ENCODE results near the gene CORO2A. TPM values are rescaled to one million over a fixed set of nuclear protein-coding genes. Genes with fewer than 3 reads are reported as not detected.

CORO2A gene
- total and polyA plus RNA-seq, 2 donors, result 5.1 to 7.5 TPM

DNA sequence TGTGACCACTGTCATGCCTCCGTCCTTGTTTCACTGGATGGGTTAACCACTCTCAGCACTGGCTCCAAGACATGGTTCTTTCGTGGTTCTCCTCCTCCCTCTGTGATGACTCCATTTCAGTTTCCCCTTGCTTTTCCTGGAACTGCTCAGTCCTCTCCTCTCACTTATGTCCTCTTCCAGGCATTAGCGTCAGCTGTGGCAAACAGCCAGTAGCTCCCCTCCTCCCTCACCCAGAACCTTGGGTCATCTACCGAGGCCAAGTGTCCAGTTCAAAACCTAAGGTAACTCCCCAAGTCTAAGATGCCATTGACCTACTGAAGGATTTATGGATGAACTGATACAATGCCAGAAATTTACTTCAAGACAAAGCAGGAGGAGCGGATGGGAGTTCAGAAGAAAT, 9.8 kb upstream of the CORO2A start:
- Histone ChIP-seq H3K27me3 (ENCODE audit: control insufficient read depth in 2 of 2, insufficient read depth in 1 of 2, low read length in 1 of 2) (no peaks in the 10 kb centered on the region), H3K36me3 (ENCODE audit: control insufficient read depth in 2 of 2, insufficient read depth in 2 of 2, low read length in 1 of 2) (peaks cover 0 to 6% of the 10 kb centered on the region in 2 donors), H3K4me3 (ENCODE audit: low read length in 2 of 2) (no peak overlapping the region), H3K4me1 (ENCODE audit: control insufficient read depth in 2 of 2, insufficient read depth in 2 of 2, low read length in 2 of 2) (peaks cover 0 to 6% of the 10 kb centered on the region in 2 donors), H3K27ac (ENCODE audit: low read depth in 1 of 2, low read length in 1 of 2) (no peak overlapping the region), H3K9me3 (ENCODE audit: control insufficient read depth in 2 of 2, insufficient read depth in 1 of 2, low read length in 1 of 2) (no peaks in the 10 kb centered on the region)
- WGBS, result 98% methylated on average over 5 of the region's 5 CpGs
- no peak for DNase-seq (ENCODE audit: low read depth in 6 of 9, low spot score in 9 of 9)

DNA sequence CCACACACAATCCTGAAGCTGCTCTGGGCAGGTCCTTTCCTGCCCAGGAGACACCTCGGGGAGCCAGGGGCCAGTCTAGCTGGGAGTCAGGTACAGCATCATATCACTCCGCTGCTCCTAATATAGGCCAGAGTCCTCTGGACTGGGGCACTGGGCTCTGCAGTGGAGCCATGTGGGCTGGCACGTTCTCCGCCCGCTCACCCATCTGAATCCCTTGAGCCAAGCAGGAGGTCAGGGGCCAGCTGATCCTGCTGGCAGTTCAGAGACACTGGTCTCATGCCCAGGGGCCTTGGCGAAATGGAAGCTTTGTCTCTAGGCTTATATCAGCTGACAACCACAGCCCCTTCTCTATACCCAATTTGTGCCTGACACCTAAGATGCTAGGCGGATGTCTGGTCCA, 9.3 kb upstream of the CORO2A start:
- peaks cover 0 to 6% of the 10 kb centered on the region in 2 donors for H3K36me3 ChIP-seq (ENCODE audit: control insufficient read depth in 2 of 2, insufficient read depth in 2 of 2, low read length in 1 of 2)
- H3K9me3 ChIP-seq (ENCODE audit: control insufficient read depth in 2 of 2, insufficient read depth in 1 of 2, low read length in 1 of 2), result no peaks in the 10 kb centered on the region
- no peak overlapping the region for H3K27ac ChIP-seq (ENCODE audit: low read depth in 1 of 2, low read length in 1 of 2)
- 96% methylated on average over 7 of the region's 7 CpGs for WGBS
- no peak overlapping the region for H3K4me3 ChIP-seq (ENCODE audit: low read length in 2 of 2)
- no peaks in the 10 kb centered on the region for H3K27me3 ChIP-seq (ENCODE audit: control insufficient read depth in 2 of 2, insufficient read depth in 1 of 2, low read length in 1 of 2)
- DNase-seq (ENCODE audit: low read depth in 6 of 9, low spot score in 9 of 9), result no peak
- peaks cover 0 to 6% of the 10 kb centered on the region in 2 donors for H3K4me1 ChIP-seq (ENCODE audit: control insufficient read depth in 2 of 2, insufficient read depth in 2 of 2, low read length in 2 of 2)

DNA sequence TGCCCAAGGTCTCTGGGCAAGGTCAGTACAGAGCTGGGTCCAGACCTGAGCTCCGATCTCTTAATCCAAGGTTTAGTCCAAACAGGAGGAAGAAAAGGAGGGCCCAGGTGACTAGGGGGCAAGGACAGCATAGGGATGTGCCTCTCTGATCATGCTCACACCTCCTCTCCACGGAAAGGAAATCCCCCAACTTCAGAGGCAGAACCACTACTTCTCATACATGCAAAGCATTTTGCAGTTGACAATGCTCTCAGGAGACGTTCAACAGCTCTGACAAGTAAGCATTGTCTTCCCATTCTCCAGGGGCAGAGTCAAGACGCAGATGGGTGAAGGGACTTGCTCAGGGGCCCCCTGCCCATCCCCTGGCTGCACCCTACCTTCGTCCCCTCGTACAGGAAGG, 8.7 kb upstream of the CORO2A start:
- no peak overlapping the region for H3K4me3 ChIP-seq (ENCODE audit: low read length in 2 of 2)
- no peak for DNase-seq (ENCODE audit: low read depth in 6 of 9, low spot score in 9 of 9)
- H3K27me3 ChIP-seq (ENCODE audit: control insufficient read depth in 2 of 2, insufficient read depth in 1 of 2, low read length in 1 of 2), result no peaks in the 10 kb centered on the region
- peaks cover 0 to 2% of the 10 kb centered on the region in 2 donors for H3K4me1 ChIP-seq (ENCODE audit: control insufficient read depth in 2 of 2, insufficient read depth in 2 of 2, low read length in 2 of 2)
- H3K27ac ChIP-seq (ENCODE audit: low read depth in 1 of 2, low read length in 1 of 2), result no peak overlapping the region
- 90% methylated on average over 6 of the region's 6 CpGs for WGBS
- no peaks in the 10 kb centered on the region for H3K9me3 ChIP-seq (ENCODE audit: control insufficient read depth in 2 of 2, insufficient read depth in 1 of 2, low read length in 1 of 2)
- H3K36me3 ChIP-seq (ENCODE audit: control insufficient read depth in 2 of 2, insufficient read depth in 2 of 2, low read length in 1 of 2), result peaks cover 0 to 6% of the 10 kb centered on the region in 2 donors

DNA sequence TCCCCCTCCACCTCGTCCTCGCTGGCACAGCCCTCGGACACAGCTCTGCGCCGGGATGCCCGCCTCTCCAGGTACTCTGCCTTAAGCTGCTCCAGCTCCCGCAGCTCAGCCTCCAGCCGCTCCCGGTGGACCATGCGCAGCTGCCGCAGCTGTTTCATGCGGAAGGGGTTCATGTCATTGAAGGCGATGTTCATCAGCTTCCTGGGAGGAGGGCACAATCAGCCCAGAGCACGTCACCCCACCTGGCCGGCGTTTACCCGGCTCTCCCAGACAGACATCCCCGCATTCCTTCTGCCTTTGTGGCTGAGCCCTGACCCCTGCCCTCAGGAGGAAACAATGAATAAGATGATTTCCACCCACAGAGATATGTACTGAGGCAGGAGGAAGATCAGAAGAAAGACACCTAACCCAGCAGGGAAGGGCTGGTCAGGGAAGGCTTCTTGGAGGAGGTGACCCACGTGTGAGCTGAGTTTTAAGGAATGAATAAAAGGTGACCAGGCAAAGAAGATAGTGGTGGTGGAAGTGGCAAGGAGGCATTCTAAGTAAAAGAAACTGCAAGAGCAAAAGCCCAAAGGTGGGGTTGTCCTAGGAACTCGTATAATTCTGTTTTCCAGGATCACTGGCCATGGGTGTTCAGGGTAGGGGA, 7.1 kb upstream of the CORO2A start:
- no peaks in the 10 kb centered on the region for H3K4me1 ChIP-seq (ENCODE audit: control insufficient read depth in 2 of 2, insufficient read depth in 2 of 2, low read length in 2 of 2)
- no peak for DNase-seq (ENCODE audit: low read depth in 6 of 9, low spot score in 9 of 9)
- WGBS, result 94% methylated on average over 20 of the region's 20 CpGs
- H3K9me3 ChIP-seq (ENCODE audit: control insufficient read depth in 2 of 2, insufficient read depth in 1 of 2, low read length in 1 of 2), result no peaks in the 10 kb centered on the region
- H3K36me3 ChIP-seq (ENCODE audit: control insufficient read depth in 2 of 2, insufficient read depth in 2 of 2, low read length in 1 of 2), result peaks cover 0 to 6% of the 10 kb centered on the region in 2 donors
- no peak overlapping the region for H3K4me3 ChIP-seq (ENCODE audit: low read length in 2 of 2)
- H3K27me3 ChIP-seq (ENCODE audit: control insufficient read depth in 2 of 2, insufficient read depth in 1 of 2, low read length in 1 of 2), result no peaks in the 10 kb centered on the region
- H3K27ac ChIP-seq (ENCODE audit: low read depth in 1 of 2, low read length in 1 of 2), result no peak overlapping the region

DNA sequence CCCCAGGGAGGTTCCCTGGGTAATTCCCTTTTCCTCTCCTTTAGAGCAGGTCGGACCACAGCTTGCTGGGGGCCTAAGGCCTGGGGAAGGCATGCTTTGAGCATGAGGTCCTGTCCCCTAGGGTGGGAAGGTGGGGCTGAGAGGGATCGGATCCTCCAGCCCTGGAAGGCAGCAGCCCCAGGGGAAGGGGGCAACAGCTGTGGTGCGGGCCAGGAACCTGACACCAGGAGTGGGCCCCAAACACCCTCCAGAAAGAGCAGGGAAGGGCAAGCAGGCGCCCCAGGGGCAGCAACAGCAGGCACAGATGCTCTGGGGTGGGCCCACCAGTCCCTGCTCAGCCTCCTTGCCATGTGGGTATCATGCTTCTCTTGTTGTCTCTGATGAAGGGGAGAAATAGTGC, 3.2 kb upstream of the CORO2A start:
- Histone ChIP-seq H3K27ac (ENCODE audit: low read depth in 1 of 2, low read length in 1 of 2) (no peak overlapping the region), H3K9me3 (ENCODE audit: control insufficient read depth in 2 of 2, insufficient read depth in 1 of 2, low read length in 1 of 2) (no peaks in the 10 kb centered on the region), H3K27me3 (ENCODE audit: control insufficient read depth in 2 of 2, insufficient read depth in 1 of 2, low read length in 1 of 2) (peaks cover 0 to 10% of the 10 kb centered on the region in 2 donors), H3K4me1 (ENCODE audit: control insufficient read depth in 2 of 2, insufficient read depth in 2 of 2, low read length in 2 of 2) (peaks cover 5 to 21% of the 10 kb centered on the region in 2 donors), H3K36me3 (ENCODE audit: control insufficient read depth in 2 of 2, insufficient read depth in 2 of 2, low read length in 1 of 2) (peaks cover 0 to 10% of the 10 kb centered on the region in 2 donors), H3K4me3 (ENCODE audit: low read length in 2 of 2) (no peak overlapping the region)
- DNase-seq (ENCODE audit: low read depth in 6 of 9, low spot score in 9 of 9), result no peak
- 89% methylated on average over 4 of the region's 4 CpGs for WGBS

DNA sequence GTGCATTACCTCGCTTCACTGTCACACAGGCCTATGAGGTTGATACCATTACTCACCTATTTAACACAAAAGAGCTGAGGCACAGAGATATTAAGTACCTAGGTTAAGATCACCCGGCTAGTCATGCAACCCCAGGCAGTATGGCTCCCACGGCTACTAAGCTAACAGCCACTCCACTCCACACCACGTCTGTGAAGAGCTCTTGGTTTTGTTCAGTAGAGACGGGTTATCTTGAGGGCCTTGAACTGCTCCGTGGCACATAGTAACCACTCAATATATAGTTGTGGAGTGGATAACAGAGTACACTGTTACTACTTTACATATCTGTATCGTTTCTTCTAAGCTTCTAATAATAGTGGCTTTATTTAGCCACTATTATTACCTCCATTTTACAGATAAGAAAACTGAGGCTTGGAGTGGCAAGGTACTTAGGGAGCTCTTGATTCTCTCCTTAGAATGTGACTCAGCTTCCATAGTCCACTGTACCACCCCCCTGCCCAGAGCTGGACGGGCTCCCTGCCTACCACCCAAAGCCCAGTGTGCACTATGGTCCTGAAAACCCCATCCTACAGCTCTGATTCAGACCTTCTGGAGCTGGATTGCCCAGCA, 1.0 kb upstream of the CORO2A start:
- Histone ChIP-seq H3K4me1 (ENCODE audit: control insufficient read depth in 2 of 2, insufficient read depth in 2 of 2, low read length in 2 of 2) (peaks cover 13 to 37% of the 10 kb centered on the region in 2 donors), H3K9me3 (ENCODE audit: control insufficient read depth in 2 of 2, insufficient read depth in 1 of 2, low read length in 1 of 2) (no peaks in the 10 kb centered on the region), H3K36me3 (ENCODE audit: control insufficient read depth in 2 of 2, insufficient read depth in 2 of 2, low read length in 1 of 2) (peaks cover 0 to 4% of the 10 kb centered on the region in 2 donors), H3K27me3 (ENCODE audit: control insufficient read depth in 2 of 2, insufficient read depth in 1 of 2, low read length in 1 of 2) (peaks cover 0 to 10% of the 10 kb centered on the region in 2 donors), H3K27ac (ENCODE audit: low read depth in 1 of 2, low read length in 1 of 2) (no peak overlapping the region), H3K4me3 (ENCODE audit: low read length in 2 of 2) (peak overlapping the region; percentile 60 to 80)
- WGBS, result 81% methylated on average over 8 of the region's 8 CpGs
- DNase-seq (ENCODE audit: low read depth in 6 of 9, low spot score in 9 of 9), result no peak

DNA sequence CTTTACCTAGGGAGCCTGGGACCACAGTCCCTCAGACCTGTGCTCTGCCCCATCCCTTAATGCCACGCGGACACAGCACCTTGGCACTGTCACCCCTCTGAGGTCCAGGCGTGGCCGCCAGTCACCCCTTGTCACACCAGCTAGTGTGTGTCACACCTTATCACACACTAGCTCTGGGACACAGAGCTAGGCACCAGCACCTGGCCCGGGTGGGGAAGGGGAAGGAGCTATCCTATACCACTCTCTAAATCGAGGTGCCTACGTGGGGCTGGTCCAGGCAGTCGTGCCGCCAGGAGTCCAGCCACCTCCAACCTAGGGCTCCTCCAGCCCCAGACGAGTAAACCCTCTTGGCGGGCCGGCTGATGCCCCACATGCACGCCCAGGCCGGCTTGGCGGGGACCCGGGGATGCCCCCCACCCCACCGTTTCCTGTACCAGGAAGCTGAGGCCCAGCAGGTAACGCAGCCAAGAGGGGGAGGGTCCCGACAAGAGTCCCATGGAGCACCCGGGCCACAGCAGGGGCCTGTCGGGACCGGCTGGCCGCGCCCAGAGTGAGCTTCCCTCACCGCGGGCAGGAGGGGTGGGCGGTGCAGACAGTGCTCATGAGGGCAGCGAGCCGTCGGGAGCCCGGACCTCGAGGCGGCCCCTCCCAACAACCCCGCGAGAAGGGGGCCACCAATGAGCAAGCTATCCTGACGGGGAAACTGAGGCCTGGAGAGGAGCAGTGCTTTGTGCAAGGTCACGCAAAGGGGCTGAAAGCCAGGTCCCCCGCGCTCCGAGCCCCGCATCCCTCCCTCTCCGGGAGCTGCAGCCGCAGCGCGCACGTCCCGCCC, 550 bp downstream of the CORO2A start:
- DNase-seq (ENCODE audit: low read depth in 6 of 9, low spot score in 9 of 9), result peak in 4 of 9 donors; percentile 27 to 64 (median 41)
- 13% methylated on average over 47 of the region's 47 CpGs for WGBS
- H3K4me1 ChIP-seq (ENCODE audit: control insufficient read depth in 2 of 2, insufficient read depth in 2 of 2, low read length in 2 of 2), result peaks cover 13 to 45% of the 10 kb centered on the region in 2 donors

DNA sequence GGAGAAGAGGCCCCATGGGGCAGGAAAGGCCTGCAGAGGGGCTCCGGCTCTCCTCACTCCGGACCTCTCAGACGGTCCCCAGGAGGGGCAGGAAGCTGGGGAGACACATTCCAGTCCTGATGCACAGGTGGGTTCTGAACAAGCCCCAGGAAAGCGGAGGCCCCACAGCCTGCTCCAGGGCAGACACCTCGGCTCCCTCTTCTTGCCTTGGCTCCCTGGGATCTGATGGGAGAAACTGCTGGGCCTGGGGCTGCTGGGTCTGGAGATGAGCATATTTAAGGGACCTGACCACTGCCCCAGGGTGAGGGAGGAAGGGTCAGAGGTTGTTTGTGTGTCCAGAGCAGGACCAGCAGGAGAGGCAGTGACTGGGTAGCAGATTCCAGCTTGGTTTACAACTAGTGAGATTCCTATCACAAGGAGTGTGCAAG, 1.2 kb downstream of the CORO2A start:
- H3K4me1 ChIP-seq (ENCODE audit: control insufficient read depth in 2 of 2, insufficient read depth in 2 of 2, low read length in 2 of 2), result peaks cover 13 to 45% of the 10 kb centered on the region in 2 donors
- peak overlapping the region; percentile 69 to 80 for H3K4me3 ChIP-seq (ENCODE audit: low read length in 2 of 2)
- no peaks in the 10 kb centered on the region for H3K9me3 ChIP-seq (ENCODE audit: control insufficient read depth in 2 of 2, insufficient read depth in 1 of 2, low read length in 1 of 2)
- WGBS, result 90% methylated on average over 5 of the region's 5 CpGs
- peaks cover 0 to 4% of the 10 kb centered on the region in 2 donors for H3K36me3 ChIP-seq (ENCODE audit: control insufficient read depth in 2 of 2, insufficient read depth in 2 of 2, low read length in 1 of 2)
- no peak overlapping the region for H3K27ac ChIP-seq (ENCODE audit: low read depth in 1 of 2, low read length in 1 of 2)
- DNase-seq (ENCODE audit: low read depth in 6 of 9, low spot score in 9 of 9), result no peak
- H3K27me3 ChIP-seq (ENCODE audit: control insufficient read depth in 2 of 2, insufficient read depth in 1 of 2, low read length in 1 of 2), result peaks cover 0 to 10% of the 10 kb centered on the region in 2 donors

More for the DNA sequence above, 550 bp downstream of the CORO2A start:
- H3K36me3 ChIP-seq (ENCODE audit: control insufficient read depth in 2 of 2, insufficient read depth in 2 of 2, low read length in 1 of 2), result peaks cover 0 to 4% of the 10 kb centered on the region in 2 donors
- H3K9me3 ChIP-seq (ENCODE audit: control insufficient read depth in 2 of 2, insufficient read depth in 1 of 2, low read length in 1 of 2), result no peaks in the 10 kb centered on the region
- peak overlapping the region; percentile 69 to 80 for H3K4me3 ChIP-seq (ENCODE audit: low read length in 2 of 2)
- H3K27me3 ChIP-seq (ENCODE audit: control insufficient read depth in 2 of 2, insufficient read depth in 1 of 2, low read length in 1 of 2), result peaks cover 0 to 10% of the 10 kb centered on the region in 2 donors
- H3K27ac ChIP-seq (ENCODE audit: low read depth in 1 of 2, low read length in 1 of 2), result peak overlapping the region; percentile 6 to 12

DNA sequence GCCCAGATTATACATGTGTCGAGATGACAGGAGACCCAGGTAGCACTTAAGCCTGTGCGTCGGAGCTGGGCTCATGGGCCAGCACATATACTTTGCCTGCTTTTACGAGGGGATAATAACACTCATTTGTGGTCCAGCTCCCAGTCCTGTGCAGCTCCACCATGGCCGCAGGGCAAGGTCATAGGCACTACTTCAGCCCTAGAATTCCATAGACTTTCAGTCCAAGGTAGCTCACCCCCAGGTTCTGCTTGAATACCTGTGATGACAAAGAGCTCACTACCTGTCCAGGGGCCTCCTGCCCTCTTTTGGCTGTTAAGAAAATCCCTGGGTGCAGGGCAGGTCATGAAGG, 1.7 kb downstream of the CORO2A start:
- 97% methylated on average over 5 of the region's 5 CpGs for WGBS
- H3K4me1 ChIP-seq (ENCODE audit: control insufficient read depth in 2 of 2, insufficient read depth in 2 of 2, low read length in 2 of 2), result peaks cover 13 to 45% of the 10 kb centered on the region in 2 donors
- H3K4me3 ChIP-seq (ENCODE audit: low read length in 2 of 2), result no peak overlapping the region
- H3K9me3 ChIP-seq (ENCODE audit: control insufficient read depth in 2 of 2, insufficient read depth in 1 of 2, low read length in 1 of 2), result no peaks in the 10 kb centered on the region
- no peak for DNase-seq (ENCODE audit: low read depth in 6 of 9, low spot score in 9 of 9)
- H3K27me3 ChIP-seq (ENCODE audit: control insufficient read depth in 2 of 2, insufficient read depth in 1 of 2, low read length in 1 of 2), result peaks cover 0 to 10% of the 10 kb centered on the region in 2 donors
- no peak overlapping the region for H3K27ac ChIP-seq (ENCODE audit: low read depth in 1 of 2, low read length in 1 of 2)
- peaks cover 0 to 4% of the 10 kb centered on the region in 2 donors for H3K36me3 ChIP-seq (ENCODE audit: control insufficient read depth in 2 of 2, insufficient read depth in 2 of 2, low read length in 1 of 2)
